Naive thymus-derived CD8-positive, alpha-beta T cell (primary cell): ENCODE measurements around the gene OR6K6. TPM values are rescaled to one million over a fixed set of nuclear protein-coding genes. Genes with fewer than 3 reads are reported as not detected.
A peak's percentile ranks its signal among the peaks of the same experiment; 100 is the strongest.

Experiments
- ATAC-seq, 2 donors: fragments of 150-1000 bp; cut with Tn5 transposase in 1 of 2; sonication (Bioruptor Pico), chemical (Tn5 transposase) in 1 of 2; 1 replicate in 1 of 2; 2 replicates in 1 of 2; pipeline ENCODE4 v1.10.0; 2021; ENCODE audit warnings: mild to moderate bottlenecking in 2 of 2, moderate library complexity in 2 of 2
- POLR2A ChIA-PET: fragments of 350-600 bp; sonication (Branson Sonifier 250); formaldehyde crosslinking; loops from one replicate; lab custom pipeline; 2021; ENCODE audit warnings: antibody characterized with exemption; lab: Charles Lee
- DNase-seq, 10 donors: peaks; one replicate each; pipeline versions ENCODE4 v3.0.0 to v3.0.0-alpha.2; 2020 to 2022
- H3K27ac Mint-ChIP-seq, 10 donors: one replicate each; pipeline ENCODE4 v1.8.0; 2020 to 2022; ENCODE audit warnings: mild to moderate bottlenecking in 10 of 10, mixed read lengths in 10 of 10, moderate library complexity in 4 of 10, inconsistent platforms in 1 of 10
- H3K27me3 Mint-ChIP-seq, 5 donors: one replicate each; pipeline ENCODE4 v1.8.0; 2021 to 2022; ENCODE audit warnings: mixed read lengths in 5 of 5
- H3K36me3 Mint-ChIP-seq, 3 donors: one replicate each; pipeline ENCODE4 v1.8.0; 2020 to 2022; ENCODE audit warnings: mixed read lengths in 3 of 3, mild to moderate bottlenecking in 2 of 3, inconsistent platforms in 1 of 3
- H3K4me1 Mint-ChIP-seq, 4 donors: one replicate each; pipeline ENCODE4 v1.8.0; 2021 to 2022; ENCODE audit warnings: mixed read lengths in 4 of 4
- H3K4me3 Mint-ChIP-seq, 10 donors: one replicate each; pipeline ENCODE4 v1.8.0; 2020 to 2022; ENCODE audit warnings: mild to moderate bottlenecking in 10 of 10, mixed read lengths in 10 of 10, moderate library complexity in 6 of 10, inconsistent platforms in 1 of 10
- H3K9me3 Mint-ChIP-seq, 9 donors: one replicate each; pipeline ENCODE4 v1.8.0; 2020 to 2022; ENCODE audit warnings: mixed read lengths in 9 of 9, mild to moderate bottlenecking in 3 of 9, inconsistent platforms in 1 of 9, moderate library complexity in 1 of 9
- polyA plus RNA-seq, 3 donors: library from polyadenylated mRNA; unstranded; fragments of 300-500 nt; fragmentation: Illumina TruSeq; gene quantifications; one replicate each; pipeline ENCODE4 v1.2.3, GENCODE V29; 2021
- total RNA-seq, 8 experiments: library from RNA in 2 of 8; stranded (reverse) in 2 of 8; gene quantifications; one replicate each; pipeline ENCODE4 v1.2.3 and lab custom pipeline; 2021 to 2026

The OR6K6 gene
- total and polyA plus RNA-seq, 5 experiments from 2014 or later, result not detected

- Mint-ChIP-seq H3K9me3 (no peaks in the 10 kb centered on the region), H3K4me1 (no peaks in the 10 kb centered on the region), H3K4me3 (no peak overlapping the region)
Measured at GRCh38 chr1:158735848-158736247, 18.7 kb upstream of the OR6K6 start.

GRCh38 chr1:158752155-158752712 is 2.3 kb upstream of the OR6K6 start:
- DNase-seq, result no peak
- Mint-ChIP-seq H3K36me3 (no peaks in the 10 kb centered on the region), H3K27ac (no peak overlapping the region), H3K4me1 (no peaks in the 10 kb centered on the region), H3K27me3 (peaks cover 3 to 12% (median 3%) of the 10 kb centered on the region in 5 donors), H3K4me3 (no peak overlapping the region), H3K9me3 (peaks cover 0 to 3% (median 0%) of the 10 kb centered on the region in 9 donors)
- POLR2A ChIA-PET, result no interaction called here
- ATAC-seq, result no peak

More at GRCh38 chr1:158735848-158736247, 18.7 kb upstream of the OR6K6 start:
- peaks cover 7 to 27% (median 14%) of the 10 kb centered on the region in 5 donors for H3K27me3 Mint-ChIP-seq
- POLR2A ChIA-PET, result no interaction called here
- ATAC-seq (no peak), DNase-seq (no peak)
- no peak overlapping the region for H3K27ac Mint-ChIP-seq
- H3K36me3 Mint-ChIP-seq, result no peaks in the 10 kb centered on the region

- H3K4me3 Mint-ChIP-seq, result no peak within 1 kb of the TSS
- H3K27ac Mint-ChIP-seq, result no peak within 1 kb of the TSS
- H3K9me3 Mint-ChIP-seq, result no peaks in the 10 kb centered on the region
- no peaks in the 10 kb centered on the region for H3K36me3 Mint-ChIP-seq
- H3K4me1 Mint-ChIP-seq, result no peaks in the 10 kb centered on the region
- H3K27me3 Mint-ChIP-seq, result peaks cover 5 to 11% (median 6%) of the 10 kb centered on the region in 5 donors
- POLR2A ChIA-PET, result no interaction called here
- ATAC-seq (no peak), DNase-seq (no peak)
Measured at GRCh38 chr1:158771950-158772866, 17.7 kb downstream of the OR6K6 start, which contains the start of gene OR6N1. OR6N1 (minus strand) TSS chr1:158772195; CDS start chr1:158766682, 5,513 bp downstream.

GRCh38 chr1:158781104-158781503 is 26.6 kb downstream of the OR6K6 start, which contains the start of gene OR6N2:
OR6N2 (minus strand) TSS chr1:158781204; CDS start chr1:158777635, 3,569 bp downstream.
- DNase-seq, result no peak

GRCh38 chr1:158793604-158794003 is 39.1 kb downstream of the OR6K6 start:
- H3K27ac Mint-ChIP-seq, result no peak overlapping the region
- ATAC-seq, result no peak
- DNase-seq, result peak in 3 of 10 donors; percentile 4 to 61 (median 5)
- POLR2A ChIA-PET, result no interaction called here
- peaks cover 0 to 2% (median 0%) of the 10 kb centered on the region in 9 donors for H3K9me3 Mint-ChIP-seq
- no peaks in the 10 kb centered on the region for H3K36me3 Mint-ChIP-seq
- peaks cover 0 to 26% (median 10%) of the 10 kb centered on the region in 5 donors for H3K27me3 Mint-ChIP-seq
- H3K4me1 Mint-ChIP-seq, result no peaks in the 10 kb centered on the region
- H3K4me3 Mint-ChIP-seq, result no peak overlapping the region

More at GRCh38 chr1:158781104-158781503, 26.6 kb downstream of the OR6K6 start, which contains the start of gene OR6N2:
- Mint-ChIP-seq H3K4me3 (no peak within 1 kb of the TSS), H3K9me3 (no peaks in the 10 kb centered on the region), H3K36me3 (no peaks in the 10 kb centered on the region), H3K27me3 (peaks cover under 1 to 10% (median 2%) of the 10 kb centered on the region in 5 donors), H3K27ac (no peak within 1 kb of the TSS), H3K4me1 (no peaks in the 10 kb centered on the region)
- ATAC-seq, result no peak
- POLR2A ChIA-PET, result no interaction called here

GRCh38 chr1:158794247-158794646 is 39.7 kb downstream of the OR6K6 start:
- H3K9me3 Mint-ChIP-seq, result peaks cover 0 to 2% (median 0%) of the 10 kb centered on the region in 9 donors
- no peaks in the 10 kb centered on the region for H3K36me3 Mint-ChIP-seq
- POLR2A ChIA-PET, result no interaction called here
- ATAC-seq (no peak), DNase-seq (no peak)
- no peaks in the 10 kb centered on the region for H3K4me1 Mint-ChIP-seq
- no peak overlapping the region for H3K27ac Mint-ChIP-seq
- H3K4me3 Mint-ChIP-seq, result no peak overlapping the region
- H3K27me3 Mint-ChIP-seq, result peaks cover 0 to 26% (median 10%) of the 10 kb centered on the region in 5 donors

- POLR2A ChIA-PET, result no interaction called here
- Mint-ChIP-seq H3K36me3 (no peaks in the 10 kb centered on the region), H3K9me3 (no peaks in the 10 kb centered on the region), H3K27ac (no peak overlapping the region), H3K27me3 (peaks cover 10 to 47% (median 18%) of the 10 kb centered on the region in 5 donors), H3K4me3 (no peak overlapping the region), H3K4me1 (no peaks in the 10 kb centered on the region)
- ATAC-seq (no peak), DNase-seq (no peak)
Measured at GRCh38 chr1:158798531-158798930, 44.0 kb downstream of the OR6K6 start.

GRCh38 chr1:158799689-158800088 is 45.2 kb downstream of the OR6K6 start:
- no peaks in the 10 kb centered on the region for H3K36me3 Mint-ChIP-seq
- DNase-seq (no peak), ATAC-seq (no peak)
- no peaks in the 10 kb centered on the region for H3K4me1 Mint-ChIP-seq
- POLR2A ChIA-PET, result no interaction called here
- H3K27ac Mint-ChIP-seq, result no peak overlapping the region
- no peaks in the 10 kb centered on the region for H3K9me3 Mint-ChIP-seq
- peaks cover 12 to 51% (median 17%) of the 10 kb centered on the region in 5 donors for H3K27me3 Mint-ChIP-seq
- H3K4me3 Mint-ChIP-seq, result no peak overlapping the region

GRCh38 chr1:158800526-158800925 is 46.0 kb downstream of the OR6K6 start:
- Mint-ChIP-seq H3K4me3 (no peak overlapping the region), H3K9me3 (no peaks in the 10 kb centered on the region), H3K36me3 (no peaks in the 10 kb centered on the region), H3K27me3 (peaks cover 14 to 45% (median 19%) of the 10 kb centered on the region in 5 donors), H3K27ac (no peak overlapping the region), H3K4me1 (no peaks in the 10 kb centered on the region)
- DNase-seq (no peak), ATAC-seq (no peak)
- POLR2A ChIA-PET, result no interaction called here

- H3K4me3 Mint-ChIP-seq, result no peak overlapping the region
- H3K27me3 Mint-ChIP-seq, result peaks cover 13 to 37% (median 19%) of the 10 kb centered on the region in 5 donors
- DNase-seq, result no peak
- POLR2A ChIA-PET, result no interaction called here
- H3K9me3 Mint-ChIP-seq, result no peaks in the 10 kb centered on the region
- H3K4me1 Mint-ChIP-seq, result no peaks in the 10 kb centered on the region
- H3K27ac Mint-ChIP-seq, result no peak overlapping the region
- H3K36me3 Mint-ChIP-seq, result no peaks in the 10 kb centered on the region
- no peak for ATAC-seq
Measured at GRCh38 chr1:158801396-158801795, 46.9 kb downstream of the OR6K6 start.

- Mint-ChIP-seq H3K4me3 (no peak overlapping the region), H3K9me3 (no peaks in the 10 kb centered on the region), H3K27me3 (peaks cover 13 to 25% (median 17%) of the 10 kb centered on the region in 5 donors), H3K27ac (no peak overlapping the region), H3K36me3 (no peaks in the 10 kb centered on the region), H3K4me1 (no peaks in the 10 kb centered on the region)
- DNase-seq (no peak), ATAC-seq (no peak)
- POLR2A ChIA-PET, result no interaction called here
Measured at GRCh38 chr1:158803678-158804077, 49.2 kb downstream of the OR6K6 start.
